Stimulated activated CD4-positive, alpha-beta T cell treated with anti-CD3 and anti-CD28 coated beads, Interleukin-1b, Interleukin-23, amount 100 ng/mL, for 24 hours (primary cell): Measurements from ENCODE around the gene EDIL3.

Experiments
- DNase-seq, 4 experiments: peaks; one replicate each; pipeline ENCODE4 v3.0.0-alpha.2; 2020; ENCODE audit warnings: low read depth in 4 of 4, low spot score in 1 of 4

The EDIL3 gene

DNA sequence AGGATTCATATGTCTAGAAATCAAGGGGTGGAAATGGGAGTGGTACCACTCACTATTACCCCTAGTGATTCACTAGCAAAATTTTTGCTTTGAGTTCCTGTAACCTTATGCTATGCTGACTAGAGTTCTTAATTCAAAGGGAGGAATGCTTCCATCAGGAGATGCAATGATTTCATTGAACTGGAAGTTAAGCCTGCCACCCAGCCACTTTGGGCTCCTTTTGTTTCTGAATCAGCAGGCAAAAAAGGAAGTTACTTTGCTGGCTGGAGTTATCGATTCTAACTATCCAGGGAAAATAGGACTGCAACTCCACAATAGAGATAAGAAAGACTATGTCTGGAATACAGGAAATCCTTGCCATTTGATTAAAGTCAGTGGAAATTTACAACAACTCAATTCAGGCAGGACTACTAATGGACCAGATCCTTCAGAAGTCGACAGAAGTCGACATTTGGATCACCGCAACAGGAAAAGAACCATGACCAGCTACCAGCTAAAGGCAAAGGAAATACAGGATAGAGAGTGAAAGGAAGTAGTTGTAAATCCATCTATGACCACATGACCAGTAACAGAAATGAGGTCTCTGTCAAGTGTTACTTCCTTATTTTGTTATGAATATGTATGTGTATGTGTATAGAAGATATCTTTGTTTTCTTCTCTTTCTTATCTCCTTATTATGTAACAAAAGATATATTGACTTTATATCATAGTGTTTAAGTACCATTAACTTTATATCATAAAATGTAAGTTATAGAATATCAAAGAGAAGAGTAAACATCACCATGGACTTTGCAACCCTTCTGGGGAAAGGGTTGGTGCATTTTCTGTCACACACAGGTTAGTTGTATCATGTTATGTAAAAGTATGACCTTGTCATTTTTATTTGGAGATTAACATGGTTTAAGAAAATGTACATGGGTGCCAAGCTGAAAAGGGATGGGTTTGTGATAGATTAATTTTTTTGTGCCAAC, 465.3 kb downstream of the EDIL3 start:
- DNase-seq = no peak

- no peak for DNase-seq
Measured at GRCh38 chr5:83917261-83917908, 467.3 kb downstream of the EDIL3 start.

- DNase-seq = no peak
Measured at GRCh38 chr5:83914662-83915418, 469.8 kb downstream of the EDIL3 start.

GRCh38 chr5:83914199-83914598, 470.5 kb downstream of the EDIL3 start:
- no peak for DNase-seq

DNA sequence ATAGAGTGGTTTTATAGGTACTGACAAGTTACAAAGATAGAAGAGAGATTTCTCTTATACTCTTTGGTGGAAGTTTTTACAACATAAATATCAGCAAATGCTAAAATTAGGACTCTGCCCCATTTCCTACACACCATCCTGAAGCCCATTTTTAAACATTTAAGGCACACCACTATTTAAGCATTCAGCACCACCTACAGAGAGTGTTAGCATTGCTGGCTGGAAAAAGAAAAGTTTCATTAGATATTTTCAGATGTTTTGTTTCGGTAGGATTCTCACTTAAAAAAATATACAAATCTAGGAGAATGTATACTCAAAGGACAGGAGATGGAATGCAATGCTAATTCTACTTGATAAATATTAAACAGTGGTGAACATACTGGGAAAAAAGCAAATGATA, 471.1 kb downstream of the EDIL3 start:
- DNase-seq = no peak

DNA sequence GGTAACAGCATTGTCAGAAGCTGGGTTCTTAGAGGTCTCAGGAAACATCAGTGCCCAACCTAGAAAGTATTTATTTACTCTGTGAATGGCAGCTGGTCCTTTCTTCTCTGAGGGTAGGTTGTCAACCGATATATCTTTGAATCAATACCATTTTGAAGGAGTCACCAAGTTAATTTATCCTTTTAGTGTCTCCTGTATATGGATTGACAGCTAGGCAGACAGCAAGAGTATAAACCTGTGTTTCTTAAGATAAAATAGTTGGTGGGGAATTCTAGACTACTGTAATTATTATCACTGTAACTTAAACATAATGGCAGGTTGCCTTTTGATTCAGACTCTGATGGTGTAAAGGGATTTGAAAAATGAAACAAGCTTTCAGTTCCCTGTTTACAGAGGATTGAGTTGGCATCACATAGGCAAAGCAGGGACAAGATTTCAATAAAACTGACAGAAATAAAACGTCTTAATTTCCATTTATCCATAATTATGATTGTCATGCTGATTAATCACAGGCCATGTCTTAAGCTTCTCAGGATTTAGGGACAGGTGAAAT, 473.2 kb downstream of the EDIL3 start:
- DNase-seq = no peak

DNA sequence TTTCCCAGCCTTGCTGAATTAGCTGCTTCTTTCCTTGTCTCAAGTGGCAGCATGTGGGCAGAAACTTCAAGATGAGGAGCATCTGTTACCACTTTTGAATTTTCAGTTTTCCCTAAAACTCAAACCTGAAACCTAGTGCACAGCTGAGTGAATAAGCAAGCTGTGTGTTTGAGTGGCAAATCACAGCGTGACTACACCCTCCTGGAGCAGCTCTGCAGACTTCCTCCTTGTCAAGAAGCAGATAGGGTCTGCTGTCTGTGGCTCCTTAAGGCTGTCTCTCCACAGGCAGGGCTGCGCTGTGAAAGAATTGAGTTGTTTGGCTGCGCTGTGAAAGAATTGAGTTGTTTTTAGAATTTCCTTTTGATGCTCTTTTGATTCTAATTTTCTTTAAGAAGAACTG, 484.4 kb downstream of the EDIL3 start:
- DNase-seq = no peak

DNA sequence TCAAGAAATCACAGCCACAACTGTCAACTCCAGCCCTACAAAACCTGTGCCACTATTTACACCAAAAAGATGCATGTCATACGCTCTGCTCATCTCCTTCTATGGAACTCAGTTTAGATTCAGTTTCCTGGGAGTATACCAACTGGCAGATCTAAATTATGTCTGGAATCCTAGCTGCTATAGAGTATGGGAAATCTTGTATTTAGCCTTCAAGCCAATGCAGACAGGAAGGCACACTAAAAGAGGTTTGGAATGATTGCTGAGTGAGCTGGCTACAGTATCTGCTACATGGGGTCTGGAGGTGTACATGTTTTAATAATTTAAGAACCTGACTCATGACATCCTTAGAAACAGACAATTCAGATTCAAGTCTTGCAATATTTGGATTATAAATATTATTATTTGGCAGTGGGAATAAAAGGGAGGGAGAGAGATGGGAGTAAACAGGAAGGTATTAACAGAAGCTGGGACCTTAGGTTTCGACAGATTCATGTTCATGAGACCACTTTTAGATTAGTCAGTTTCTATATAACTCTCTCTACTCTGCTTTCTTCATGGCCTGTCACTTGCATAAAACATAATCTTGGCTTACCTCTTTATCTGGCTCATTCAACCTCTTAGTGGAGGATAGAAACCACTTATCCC, 485.2 kb downstream of the EDIL3 start:
- DNase-seq = no peak

DNA sequence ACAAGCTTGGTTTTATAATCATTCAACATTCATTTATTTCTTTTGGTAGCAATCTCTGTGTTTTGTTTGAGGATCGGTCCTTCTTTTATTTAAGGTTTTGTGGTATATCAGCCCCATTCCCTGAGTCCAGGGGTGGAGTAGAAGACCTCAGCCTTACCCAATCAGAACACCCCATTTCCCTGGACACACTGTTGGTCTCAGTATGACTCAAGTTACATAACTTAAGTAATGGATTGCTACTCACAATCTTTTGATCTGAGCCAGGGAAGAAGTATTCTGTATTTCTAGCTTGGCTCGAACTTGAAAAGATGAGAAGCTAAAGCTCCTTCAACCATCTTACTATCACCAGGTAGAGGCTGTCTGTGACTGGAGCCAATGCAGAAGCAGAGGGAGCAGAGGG, 488.8 kb downstream of the EDIL3 start:
- no peak for DNase-seq

DNA sequence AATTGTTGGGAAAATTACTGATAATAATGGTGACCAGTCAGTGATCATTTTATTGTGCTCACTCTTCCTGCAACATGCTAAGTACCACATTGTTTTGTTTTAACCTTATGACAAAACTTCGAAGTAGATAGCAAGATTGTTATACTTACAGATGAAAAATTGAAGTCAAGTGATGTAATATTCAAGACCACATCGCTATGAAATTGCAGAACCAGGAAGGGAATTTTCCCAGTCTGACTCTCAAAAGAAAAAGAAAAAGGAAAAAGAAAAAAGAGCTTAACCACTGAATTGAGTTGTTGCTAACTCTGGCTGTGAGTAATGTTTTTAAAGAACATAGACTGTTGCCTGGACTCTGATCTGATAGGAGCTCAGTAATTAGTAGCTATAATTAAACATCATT, 493.4 kb downstream of the EDIL3 start:
- no peak for DNase-seq
